NCI-H146 (cell line): ENCODE measurements around the gene IDH3A.
"Not testable (repeated sequence)": the region's sequence is repeated elsewhere in the genome, so short reads cannot be mapped to it uniquely, and the experiment has no call there.

Experiments used
- DNase-seq: peaks from one replicate; lab custom pipeline; 2025; lab: John Stamatoyannopoulos, UW

IDH3A gene

GRCh38 chr15:78129077-78129750 is 19.9 kb upstream of the IDH3A start:
- DNase-seq = no peak

GRCh38 chr15:78129751-78130287 is 19.3 kb upstream of the IDH3A start:
- no peak for DNase-seq

- DNase-seq = no peak
Observed at GRCh38 chr15:78130466-78131294, 18.5 kb upstream of the IDH3A start.

- DNase-seq = peak; percentile 75
Observed at GRCh38 chr15:78131295-78132061, 17.7 kb upstream of the IDH3A start, which contains the start of gene CIB2. Gene CIB2 (minus strand): TSS chr15:78131445. CDS start chr15:78131215, 230 bp downstream.

- no peak for DNase-seq
Observed at GRCh38 chr15:78133801-78134200, 15.4 kb upstream of the IDH3A start.

- no peak for DNase-seq
Observed at GRCh38 chr15:78139578-78139977, 9.6 kb upstream of the IDH3A start.

GRCh38 chr15:78140292-78140691 is 8.9 kb upstream of the IDH3A start:
- no peak for DNase-seq

- no peak for DNase-seq
Observed at GRCh38 chr15:78142332-78142731, 6.8 kb upstream of the IDH3A start.

GRCh38 chr15:78146425-78147154 is 2.6 kb upstream of the IDH3A start:
- no peak for DNase-seq

- no peak for DNase-seq
Observed at GRCh38 chr15:78147566-78147965, 1.6 kb upstream of the IDH3A start.

GRCh38 chr15:78148392-78149067 is 632 bp upstream of the IDH3A start:
- peak; percentile 53 for DNase-seq

- DNase-seq = peak; percentile 38
Observed at GRCh38 chr15:78149805-78150751, 916 bp downstream of the IDH3A start.

- not testable (repeated sequence) for DNase-seq
Observed at GRCh38 chr15:78151075-78151474, 1.9 kb downstream of the IDH3A start.

GRCh38 chr15:78154955-78155354 is 5.8 kb downstream of the IDH3A start:
- DNase-seq = no peak

- no peak for DNase-seq
Observed at GRCh38 chr15:78155355-78155939, 6.3 kb downstream of the IDH3A start.

- no peak for DNase-seq
Observed at GRCh38 chr15:78156653-78157052, 7.5 kb downstream of the IDH3A start.

- DNase-seq = no peak
Observed at GRCh38 chr15:78157203-78157602, 8.0 kb downstream of the IDH3A start.

- no peak for DNase-seq
Observed at GRCh38 chr15:78159395-78159794, 10.2 kb downstream of the IDH3A start.

- no peak for DNase-seq
Observed at GRCh38 chr15:78162038-78162437, 12.9 kb downstream of the IDH3A start.
